ENCODE data around the gene GYG1. TPM values are rescaled to one million over a fixed set of nuclear protein-coding genes. Genes with fewer than 3 reads are reported as not detected.
A peak's percentile ranks its signal among the peaks of the same experiment; 100 is the strongest.

GYG1 gene
- total RNA-seq, 1 donor from 2014 or later, result 21.3 TPM

- FAIRE-seq, result no peak
- Histone ChIP-seq H3K27me3 (ENCODE audit: control insufficient read depth, insufficient read depth, low read length) (no peaks in the 10 kb centered on the region), H3K36me3 (ENCODE audit: control insufficient read depth, insufficient read depth, low read length) (no peaks in the 10 kb centered on the region), H3K4me3 (ENCODE audit: low read depth, low read length) (no peak overlapping the region)
- no peak for TF ChIP-seq CTCF (IDR thresholded peaks at IDR 0.05; ENCODE audit: insufficient read depth, low read length, severe bottlenecking)
- no peak for DNase-seq (ENCODE audit: low read depth)
These were observed 39.8 kb downstream of the GYG1 start for GRCh38 chr3:149031096-149031495.

- no peak overlapping the region for H3K4me3 ChIP-seq (ENCODE audit: low read depth, low read length)
- no peaks in the 10 kb centered on the region for H3K36me3 ChIP-seq (ENCODE audit: control insufficient read depth, insufficient read depth, low read length)
- DNase-seq (ENCODE audit: low read depth) (no peak), FAIRE-seq (no peak)
- H3K27me3 ChIP-seq (ENCODE audit: control insufficient read depth, insufficient read depth, low read length), result no peaks in the 10 kb centered on the region
- TF ChIP-seq CTCF (IDR thresholded peaks at IDR 0.05; ENCODE audit: insufficient read depth, low read length, severe bottlenecking), result no peak
These were observed 46.3 kb downstream of the GYG1 start for GRCh38 chr3:149037684-149038083.

- H3K36me3 ChIP-seq (ENCODE audit: control insufficient read depth, insufficient read depth, low read length), result no peaks in the 10 kb centered on the region
- FAIRE-seq (no peak), DNase-seq (ENCODE audit: low read depth) (no peak)
- no peak for TF ChIP-seq CTCF (IDR thresholded peaks at IDR 0.05; ENCODE audit: insufficient read depth, low read length, severe bottlenecking)
- no peaks in the 10 kb centered on the region for H3K27me3 ChIP-seq (ENCODE audit: control insufficient read depth, insufficient read depth, low read length)
- no peak overlapping the region for H3K4me3 ChIP-seq (ENCODE audit: low read depth, low read length)
These were observed 47.0 kb downstream of the GYG1 start for GRCh38 chr3:149038322-149038721.

GRCh38 chr3:149042789-149043386, 51.5 kb downstream of the GYG1 start:
- DNase-seq (ENCODE audit: low read depth) (peak; percentile 69), FAIRE-seq (no peak)
- Histone ChIP-seq H3K27me3 (ENCODE audit: control insufficient read depth, insufficient read depth, low read length) (no peaks in the 10 kb centered on the region), H3K36me3 (ENCODE audit: control insufficient read depth, insufficient read depth, low read length) (no peaks in the 10 kb centered on the region), H3K4me3 (ENCODE audit: low read depth, low read length) (no peak overlapping the region)
- no peak for TF ChIP-seq CTCF (IDR thresholded peaks at IDR 0.05; ENCODE audit: insufficient read depth, low read length, severe bottlenecking)

GRCh38 chr3:149044339-149045083, 53.2 kb downstream of the GYG1 start:
- Histone ChIP-seq H3K4me3 (ENCODE audit: low read depth, low read length) (no peak overlapping the region), H3K27me3 (ENCODE audit: control insufficient read depth, insufficient read depth, low read length) (no peaks in the 10 kb centered on the region), H3K36me3 (ENCODE audit: control insufficient read depth, insufficient read depth, low read length) (no peaks in the 10 kb centered on the region)
- FAIRE-seq, result no peak
- DNase-seq (ENCODE audit: low read depth), result no peak
- TF ChIP-seq CTCF (IDR thresholded peaks at IDR 0.05; ENCODE audit: insufficient read depth, low read length, severe bottlenecking), result no peak
